ENCODE measurements around the gene NEIL3.

DNA sequence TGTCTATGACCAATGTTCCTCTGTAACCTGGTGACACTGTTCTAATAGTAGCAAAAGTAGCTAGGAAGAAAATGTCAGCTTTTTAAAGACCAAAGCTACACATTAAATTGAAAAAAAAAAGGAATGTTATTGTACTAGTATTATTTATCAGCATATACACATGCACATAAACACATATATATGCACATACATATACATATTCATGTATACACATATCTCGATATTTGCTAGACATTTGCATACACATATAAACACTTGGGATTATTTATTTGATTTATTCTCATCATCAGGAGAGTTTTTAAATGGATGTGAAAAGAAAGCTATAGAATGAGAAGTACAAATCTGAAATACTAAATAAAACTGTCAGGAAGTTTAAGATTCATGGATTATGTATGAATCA, 21.3 kb upstream of the NEIL3 start:
- TF ChIP-seq POLR2A (IDR thresholded peaks at IDR 0.05), result no peak
- no peak for TF ChIP-seq EP300 (IDR thresholded peaks at IDR 0.05)
